Ovary (tissue), 9 donors: ENCODE results near the gene NUTM2F. TPM values are rescaled to one million over a fixed set of nuclear protein-coding genes. Genes with fewer than 3 reads are reported as not detected.
"Not testable (repeated sequence)": the region's sequence is repeated elsewhere in the genome, so short reads cannot be mapped to it uniquely, and the experiment has no call there.

ENCODE experiments used
- DNase-seq, 5 donors: peaks; one replicate each; pipeline ENCODE4 v3.0.0-alpha.2; 2019 to 2020
- H3K27ac ChIP-seq, 2 donors: fragments of 200-600 bp; one replicate each; pipeline versions ENCODE4 v1.5.1 to v1.8.0; 2019 to 2022
- H3K27me3 ChIP-seq: fragments of 200-600 bp; one replicate; pipeline ENCODE4 v1.8.0; 2022
- H3K36me3 ChIP-seq: fragments of 200-600 bp; sonication (generic); one replicate; pipeline ENCODE4 v1.5.1; 2019
- H3K4me1 ChIP-seq: one replicate; pipeline ENCODE4 v1.8.1; 2013; ENCODE audit warnings: mild to moderate bottlenecking, moderate library complexity; ENCODE audit not compliant: insufficient read depth
- H3K4me3 ChIP-seq: fragments of 200-600 bp; sonication (generic); one replicate; pipeline ENCODE4 v1.5.1; 2017
- H3K9me3 ChIP-seq, 2 donors: fragments of 200-600 bp in 1 of 2; sonication (generic) in 1 of 2; one replicate each; pipeline versions ENCODE4 v1.5.1 to v1.8.1; 2013 to 2019; ENCODE audit warnings: mild to moderate bottlenecking in 1 of 2, moderate library complexity in 1 of 2
- CTCF ChIP-seq, 3 donors: fragments of 450-650 bp in 2 of 3; fragments of 200-600 bp in 1 of 3; IDR thresholded peaks; one replicate each; pipeline versions ENCODE4 v1.5.1 to v1.8.0; 2016 to 2022; ENCODE audit warnings: antibody characterized with exemption in 3 of 3, mild to moderate bottlenecking in 1 of 3
- EP300 ChIP-seq: sonication (generic); formaldehyde crosslinking; IDR thresholded peaks from one replicate; pipeline ENCODE4 v1.6.1; 2017; ENCODE audit warnings: antibody characterized with exemption
- POLR2A ChIP-seq: fragments of 450-650 bp; IDR thresholded peaks from one replicate; pipeline ENCODE4 v1.6.1; 2017; ENCODE audit warnings: antibody characterized with exemption, mild to moderate bottlenecking, moderate library complexity
- WGBS, 3 donors: extraction: QIAGEN DNeasy Blood & Tissue Kit in 1 of 3; methylation state at CpG; one replicate each; pipeline versions ENCODE4 v1.1.5 to v1.1.7; 2013 to 2017; 5-methylcytosine and 5-hydroxymethylcytosine counted together
- intact Hi-C, 4 donors: fragments of 100-400 bp; cut with DNase I; formaldehyde crosslinking; loops; one replicate each; pipeline versions ENCODE4 v1.11.0 to v1.15.1; 2022 to 2023
- polyA plus RNA-seq, 2 donors: library from polyadenylated mRNA; stranded (reverse); fragments of 200-250 nt in 1 of 2; fragments of 350-450 nt in 1 of 2; fragmentation: Illumina TruSeq in 1 of 2; extraction: RNeasy Lipid Tissue Mini Kit (QIAGEN cat#74804) in 1 of 2; gene quantifications; one replicate each; pipeline ENCODE4 v1.2.3, GENCODE V29; 2013 to 2014
- total RNA-seq, 7 donors: library from RNA; depleted of rRNA in 2 of 7; stranded (reverse); fragments of >200 nt in 2 of 7; fragmentation: NEBNext Ultra II Directional in 3 of 7; extraction: Animal tissue kit (Norgen Biotek cat#: 25700) in 3 of 7; gene quantifications; one replicate each; pipeline versions ENCODE4 v1.1.0 to v1.2.4, GENCODE V29; 2016 to 2023
- donor health status: DM: no; HTN: no; CAD: no; lungs with moderate emphysema.
- donor health status: DM: no; HTN: no; CAD: no.
- donor health status: Bipolar disorder and iron deficiency.
- donor health status: DM: yes; HTN: yes; CAD: no.
- donor health status: DM: no; HTN: no; CAD: no.
- donor health status: DM: yes; HTN: yes; CAD: no.

NUTM2F gene
- total and polyA plus RNA-seq, 9 donors = not detected

DNA sequence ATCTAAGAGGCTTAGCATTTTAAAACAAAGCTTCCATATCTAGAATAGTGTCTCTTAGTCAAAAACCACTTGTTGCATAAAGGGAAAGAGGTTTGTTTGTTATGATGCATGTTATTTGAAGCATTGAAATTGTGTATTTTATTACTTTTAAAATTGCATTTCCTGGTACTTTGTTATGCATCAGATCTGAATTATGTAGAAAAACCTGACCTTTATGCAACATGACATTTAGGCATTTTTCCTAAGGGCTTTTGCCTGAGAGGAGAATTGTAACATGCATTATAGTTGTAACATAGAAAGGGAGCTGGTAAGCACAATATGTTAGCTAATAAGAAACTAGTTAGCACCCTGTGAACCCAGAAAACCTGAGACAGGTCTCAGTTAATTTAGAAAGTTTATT is 47.3 kb downstream of the NUTM2F start:
- intact Hi-C loops = no loop called here

GRCh38 chr9:94280409-94280989 is 47.9 kb downstream of the NUTM2F start:
- intact Hi-C loops = no loop called here
- no peaks in the 10 kb centered on the region for H3K9me3 ChIP-seq
- no peak for DNase-seq
- no peaks in the 10 kb centered on the region for H3K27me3 ChIP-seq
- no peaks in the 10 kb centered on the region for H3K36me3 ChIP-seq
- no peaks in the 10 kb centered on the region for H3K4me1 ChIP-seq
- TF ChIP-seq EP300 (no peak), POLR2A (no peak)
- H3K27ac ChIP-seq = no peak overlapping the region
- WGBS, 3 donors = 92 to 98% (median 93%) methylated on average over 9 of the region's 9 CpGs
- no peak overlapping the region for H3K4me3 ChIP-seq

More for the DNA sequence above, 47.3 kb downstream of the NUTM2F start:
- no peak overlapping the region for H3K4me3 ChIP-seq
- no peak overlapping the region for H3K27ac ChIP-seq
- DNase-seq = no peak
- H3K27me3 ChIP-seq = no peaks in the 10 kb centered on the region
- TF ChIP-seq EP300 (no peak), CTCF (IDR thresholded peaks at IDR 0.05) (no peak), POLR2A (no peak)
- no peaks in the 10 kb centered on the region for H3K36me3 ChIP-seq
- no peaks in the 10 kb centered on the region for H3K4me1 ChIP-seq
- no peaks in the 10 kb centered on the region for H3K9me3 ChIP-seq

- 85 to 99% (median 94%) methylated on average over 6 of the region's 6 CpGs for WGBS, 3 donors
- H3K4me3 ChIP-seq = no peak overlapping the region
- H3K4me1 ChIP-seq = no peaks in the 10 kb centered on the region
- intact Hi-C loops = no loop called here
- H3K9me3 ChIP-seq = no peaks in the 10 kb centered on the region
- TF ChIP-seq POLR2A = no peak
- no peak for TF ChIP-seq CTCF (IDR thresholded peaks at IDR 0.05)
- TF ChIP-seq EP300 = no peak
- H3K27me3 ChIP-seq = no peaks in the 10 kb centered on the region
- H3K36me3 ChIP-seq = no peaks in the 10 kb centered on the region
- no peak for DNase-seq
- no peak overlapping the region for H3K27ac ChIP-seq
These were observed 50.4 kb downstream of the NUTM2F start for GRCh38 chr9:94277885-94278536.

- H3K4me1 ChIP-seq, intact Hi-C loops, H3K4me3 ChIP-seq, H3K9me3 ChIP-seq, H3K27ac ChIP-seq, H3K27me3 ChIP-seq, H3K36me3 ChIP-seq, DNase-seq: not testable (repeated sequence)
- 93 to 98% (median 95%) methylated on average over 4 of the region's 4 CpGs for WGBS, 3 donors
These were observed 51.4 kb downstream of the NUTM2F start for GRCh38 chr9:94277029-94277428.

- Histone ChIP-seq H3K4me1 (no peaks in the 10 kb centered on the region), H3K27ac (no peak overlapping the region), H3K36me3 (no peaks in the 10 kb centered on the region), H3K9me3 (no peaks in the 10 kb centered on the region), H3K4me3 (no peak overlapping the region), H3K27me3 (no peaks in the 10 kb centered on the region)
- intact Hi-C loops = no loop called here
- WGBS, 3 donors = 91 to 98% (median 92%) methylated on average over 1 of the region's 1 CpG
- TF ChIP-seq EP300 = no peak
- no peak for DNase-seq
These were observed 58.4 kb downstream of the NUTM2F start for GRCh38 chr9:94270009-94270408.

- no peak for TF ChIP-seq CTCF (IDR thresholded peaks at IDR 0.05)
- TF ChIP-seq POLR2A = no peak
- TF ChIP-seq EP300 = no peak
These were observed 59.2 kb downstream of the NUTM2F start for GRCh38 chr9:94269264-94269663.

More at GRCh38 chr9:94269264-94269663, 59.2 kb downstream of the NUTM2F start:
- no peaks in the 10 kb centered on the region for H3K27me3 ChIP-seq
- DNase-seq = no peak
- H3K36me3 ChIP-seq = no peaks in the 10 kb centered on the region
- H3K27ac ChIP-seq = no peak overlapping the region
- no peak overlapping the region for H3K4me3 ChIP-seq
- H3K4me1 ChIP-seq = no peaks in the 10 kb centered on the region
- no peaks in the 10 kb centered on the region for H3K9me3 ChIP-seq
- 88 to 96% (median 95%) methylated on average over 8 of the region's 8 CpGs for WGBS, 3 donors
- intact Hi-C loops = no loop called here
